Inferior parietal cortex (tissue), 1 donor: ENCODE data around the gene P2RY2.
A peak's percentile ranks its signal among the peaks of the same experiment; 100 is the strongest.

ENCODE experiments used
- DNase-seq: peaks from one replicate; pipeline ENCODE4 v3.0.0-alpha.2; 2016; ENCODE audit errors: extremely low spot score

Gene P2RY2

DNA sequence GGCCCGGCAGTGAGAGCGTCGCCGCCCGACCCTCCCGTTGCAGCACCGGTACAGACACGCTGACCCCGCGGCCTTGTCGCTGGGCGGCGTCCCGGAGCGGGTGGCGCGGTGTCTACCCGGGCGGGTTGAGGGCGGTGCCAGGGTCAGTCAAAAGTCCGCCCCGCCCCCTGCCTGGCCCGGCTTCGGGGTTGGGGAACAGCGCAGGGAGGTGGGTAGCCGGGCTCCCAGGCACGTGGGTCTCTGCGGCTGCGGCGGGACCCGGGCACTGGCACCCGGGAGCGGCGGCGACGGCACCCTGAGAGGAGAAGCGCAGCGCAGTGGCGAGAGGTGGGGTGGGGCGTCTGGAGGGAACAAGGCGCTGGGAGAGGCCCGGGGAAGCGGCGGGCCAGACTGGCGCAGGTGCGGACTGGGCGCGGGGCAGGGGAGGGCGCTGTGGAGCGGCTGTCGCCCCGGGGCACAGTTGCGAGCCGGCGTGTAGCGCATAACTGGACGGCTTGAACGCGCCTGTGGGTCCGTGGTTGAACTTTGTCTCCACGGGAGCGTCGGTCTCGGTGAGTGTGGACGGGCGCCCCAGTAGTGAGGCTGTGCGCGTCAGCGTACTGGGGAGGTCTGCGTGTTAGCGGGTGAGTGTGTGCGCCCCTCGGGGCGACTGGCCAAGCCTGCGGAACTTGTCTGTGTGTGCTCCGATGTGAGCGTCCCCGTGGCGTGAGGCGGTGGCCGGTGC is at the start of gene P2RY2:
Gene P2RY2 (plus strand): TSS at position 176 of the 724 bp plus-strand sequence. CDS start 15,879 bp downstream, outside the sequence.
- no peak for DNase-seq

DNA sequence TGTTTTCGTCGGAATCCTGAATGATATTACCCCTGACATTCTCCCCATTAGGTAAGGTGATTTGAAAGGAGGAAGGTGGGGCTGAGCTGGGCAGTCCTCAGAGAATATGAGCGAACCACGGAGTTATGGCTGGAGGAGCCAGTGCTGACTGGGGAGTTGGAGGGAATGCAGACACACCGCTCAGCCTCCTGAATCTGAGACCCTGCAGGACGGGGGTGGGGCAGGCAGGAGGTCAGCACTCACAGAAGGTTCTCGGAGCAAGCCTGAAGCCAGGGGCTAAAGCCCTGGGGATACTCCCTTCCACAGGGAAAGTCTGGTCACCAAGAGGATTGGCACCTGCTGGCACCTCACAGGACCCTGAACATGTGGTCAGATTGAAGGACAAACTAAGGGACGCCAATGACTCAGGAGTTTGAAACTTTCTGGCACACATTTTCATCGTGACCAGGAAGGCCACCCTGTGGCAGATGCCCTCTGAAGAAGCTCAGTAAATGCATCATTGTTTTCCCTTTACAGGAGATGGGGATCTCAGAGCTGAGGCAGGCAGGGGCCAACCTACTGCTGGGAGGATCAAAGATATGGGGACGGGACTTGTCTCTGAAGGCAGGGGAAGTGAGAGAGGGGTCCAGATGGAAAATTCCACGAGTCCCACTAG is 49.0 kb upstream of the P2RY2 start:
- DNase-seq, result no peak

DNA sequence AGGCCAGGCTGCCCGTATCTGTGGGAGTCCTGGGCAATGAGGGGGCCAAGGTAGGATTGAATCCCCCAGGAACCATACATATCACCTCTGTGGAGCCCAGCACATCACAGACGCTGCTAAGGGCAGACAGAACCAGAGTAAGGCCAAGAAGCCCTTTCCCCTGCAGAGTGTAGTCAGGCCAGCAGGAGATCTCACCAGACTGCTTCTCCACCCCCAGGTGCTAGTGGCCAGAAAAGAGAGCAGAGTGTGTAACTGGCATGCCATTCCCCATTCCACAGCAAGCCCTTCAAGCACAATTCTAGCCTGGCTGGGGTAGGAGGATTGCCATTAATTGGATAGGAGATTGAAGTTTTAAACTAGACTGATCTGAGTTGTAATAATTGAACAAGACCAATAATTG is 47.9 kb upstream of the P2RY2 start:
- no peak for DNase-seq

DNA sequence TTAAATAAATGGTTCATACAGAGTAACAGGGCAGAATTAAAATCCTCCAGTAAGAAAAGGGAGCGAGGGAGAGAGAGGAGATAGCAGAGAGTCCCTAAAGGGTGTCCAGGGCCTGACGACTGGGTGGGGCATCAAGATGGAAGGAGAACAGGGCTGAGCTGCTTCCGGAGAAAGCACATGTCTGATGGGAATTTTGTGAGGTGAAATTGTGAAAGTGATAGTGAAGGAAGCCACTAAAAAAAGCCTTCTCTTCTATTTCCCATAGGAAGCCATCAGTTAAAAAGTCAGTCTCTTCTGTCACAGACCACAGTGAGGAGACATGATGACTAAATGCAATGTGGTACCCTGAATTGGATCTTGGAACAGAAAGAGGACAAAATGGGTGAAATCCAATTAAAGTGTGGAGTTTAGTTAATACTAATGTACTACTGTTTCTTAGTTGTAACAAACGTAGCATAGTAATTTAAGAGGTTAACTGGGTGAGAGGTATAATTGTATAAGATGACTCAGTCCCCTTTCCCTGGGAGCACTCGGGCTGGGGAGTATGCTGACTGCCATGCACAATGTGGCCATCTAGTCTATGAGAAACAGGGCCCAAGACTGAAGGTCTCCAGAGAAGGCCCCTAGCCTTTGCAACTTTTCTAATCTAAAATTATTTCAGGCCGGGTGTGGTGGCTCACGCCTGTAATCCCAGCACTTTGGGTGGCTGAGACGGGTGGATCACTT is 46.5 kb upstream of the P2RY2 start:
- no peak for DNase-seq

DNA sequence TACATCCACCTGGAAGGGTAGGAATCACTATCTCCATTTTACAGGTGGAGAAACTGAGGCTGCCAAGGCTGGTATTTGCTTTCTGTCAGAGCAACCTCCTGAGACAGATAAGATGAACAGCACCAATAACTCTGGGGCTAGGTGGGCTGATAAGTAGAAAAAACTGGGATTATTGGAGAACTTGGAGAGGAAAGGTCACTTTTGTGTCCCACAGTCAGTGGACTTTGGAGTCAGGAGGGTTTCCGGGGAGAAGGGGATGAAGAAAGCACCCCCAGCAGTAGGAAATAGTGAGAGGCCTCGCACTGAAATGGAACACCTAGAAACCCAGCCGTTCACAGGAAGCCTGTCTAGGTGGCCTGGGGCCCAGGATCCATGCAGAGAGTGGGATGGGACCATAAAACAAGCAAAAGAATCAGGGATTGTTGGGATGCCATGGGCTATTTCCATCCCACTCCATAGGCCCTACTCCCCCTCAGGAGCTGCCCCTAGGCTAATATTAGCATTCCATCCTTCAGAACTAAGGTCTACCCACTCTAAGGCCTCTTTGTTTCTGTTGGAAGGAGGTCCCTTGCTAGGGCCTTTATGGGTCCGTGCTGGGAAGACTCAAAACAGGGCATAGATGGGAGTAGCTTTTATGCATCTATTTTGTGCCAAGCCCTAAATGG is 45.0 kb upstream of the P2RY2 start:
- DNase-seq, result no peak

DNA sequence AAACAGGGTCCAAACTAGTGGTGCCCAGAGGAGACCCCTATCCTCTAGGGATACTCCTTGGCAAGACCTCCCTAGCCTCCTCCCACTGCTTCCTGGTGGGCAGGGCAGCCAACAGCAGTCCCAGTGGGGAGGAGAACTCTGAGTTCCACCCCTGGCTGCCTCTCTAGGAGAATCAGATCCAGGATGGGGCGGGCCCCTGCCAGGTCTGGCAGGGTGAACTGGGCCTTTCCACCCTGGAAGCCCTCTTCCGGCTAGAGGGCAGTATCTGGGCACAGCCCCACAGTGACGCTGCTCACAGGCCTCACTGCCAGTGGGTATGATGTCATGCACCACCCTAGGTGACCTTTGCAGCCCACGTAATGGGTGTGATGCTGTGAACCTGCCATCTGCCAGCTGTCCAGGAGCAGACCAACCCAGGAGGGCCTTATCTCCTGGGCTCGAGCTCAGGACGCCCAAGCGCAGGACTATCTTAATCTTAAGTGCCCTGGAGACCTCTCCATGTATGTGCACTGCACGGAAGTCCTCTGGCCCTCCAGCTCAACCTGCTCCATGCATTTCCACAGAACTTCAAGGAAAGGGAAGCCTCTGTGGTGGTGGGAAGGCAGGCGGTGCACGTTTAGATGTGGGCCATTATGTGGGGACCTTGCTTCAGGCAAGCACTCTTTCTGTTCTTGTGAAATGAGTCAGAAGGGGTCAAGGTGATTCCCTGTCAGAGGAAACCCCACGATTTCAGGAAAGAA is 44.2 kb upstream of the P2RY2 start:
- no peak for DNase-seq

DNA sequence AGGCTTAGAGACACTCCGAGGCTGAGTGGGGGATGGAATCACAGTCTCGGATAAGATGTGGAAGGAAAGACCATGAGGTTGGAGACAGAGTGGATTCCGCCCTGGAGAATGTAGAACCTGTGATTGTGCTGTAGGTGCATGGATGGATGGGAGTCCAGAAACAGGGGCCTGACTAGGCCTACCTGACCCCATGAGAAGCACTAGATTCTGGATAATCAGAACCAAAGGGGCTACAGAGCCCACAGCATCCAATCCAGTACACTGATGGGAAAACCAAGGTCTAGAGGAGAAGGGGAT is 43.6 kb upstream of the P2RY2 start:
- no peak for DNase-seq

DNA sequence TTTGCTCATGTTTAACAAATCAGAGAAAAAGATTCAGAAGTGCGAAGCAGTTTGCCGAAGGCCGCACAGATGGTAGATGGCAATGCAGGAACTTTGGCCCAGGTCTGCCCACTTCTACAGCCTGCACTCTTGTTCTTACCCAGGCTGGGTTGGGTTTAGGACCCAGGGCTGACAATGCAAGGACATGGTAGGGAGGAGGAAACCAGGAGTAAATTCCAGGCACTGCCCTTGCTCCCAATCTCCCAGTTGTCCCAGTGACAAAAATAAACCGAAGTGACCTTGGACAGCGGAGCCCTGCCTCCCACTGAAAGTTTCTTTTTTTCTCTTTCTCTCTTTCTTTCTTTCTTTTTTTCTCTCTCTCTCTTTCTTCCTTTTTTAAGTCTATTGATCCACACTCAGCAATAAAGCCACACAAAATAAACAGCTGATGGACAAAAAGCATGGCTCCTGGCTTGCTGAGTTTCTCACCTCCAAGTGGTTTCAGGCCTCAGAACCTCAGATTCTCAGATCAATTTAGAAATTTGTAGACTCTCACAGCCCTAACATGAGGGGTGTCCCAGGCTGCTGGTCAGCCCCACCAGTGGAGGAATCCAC is 42.4 kb upstream of the P2RY2 start:
- DNase-seq, result no peak

DNA sequence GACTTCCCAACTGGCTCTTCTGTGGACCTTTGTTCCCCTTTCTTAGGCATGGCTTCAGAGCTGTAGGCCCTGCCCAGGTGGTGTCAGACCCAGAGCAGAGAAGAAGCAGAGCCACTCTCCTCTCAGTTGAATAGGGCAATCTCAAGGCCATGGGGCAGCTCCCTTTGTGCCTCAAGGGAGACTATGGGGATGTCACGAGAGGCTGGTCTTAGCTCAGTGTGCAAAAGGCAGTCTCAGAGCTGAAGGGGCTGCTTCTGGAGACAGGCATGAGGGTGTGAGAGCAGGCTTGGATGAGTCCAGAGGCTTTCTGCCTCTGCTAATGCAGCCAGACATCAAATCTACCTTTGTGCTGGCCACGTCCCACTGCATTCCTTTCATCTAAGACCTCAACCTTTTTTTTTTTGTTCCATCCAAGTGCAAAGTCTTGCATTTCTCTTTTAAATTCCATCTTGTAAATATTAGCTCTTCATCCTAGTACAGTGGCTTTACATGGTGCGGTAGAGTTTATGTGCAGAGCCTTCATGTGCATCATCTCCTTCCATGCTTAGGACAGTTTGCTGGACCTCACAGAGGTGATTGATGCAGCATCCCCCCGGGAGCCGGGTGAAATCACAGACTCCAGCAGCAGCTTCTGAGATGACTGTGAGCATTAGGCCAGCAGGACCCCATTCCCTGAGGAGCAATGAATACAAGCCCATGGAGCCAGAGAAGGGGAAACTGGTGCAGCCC is 41.8 kb upstream of the P2RY2 start:
- DNase-seq, result no peak

DNA sequence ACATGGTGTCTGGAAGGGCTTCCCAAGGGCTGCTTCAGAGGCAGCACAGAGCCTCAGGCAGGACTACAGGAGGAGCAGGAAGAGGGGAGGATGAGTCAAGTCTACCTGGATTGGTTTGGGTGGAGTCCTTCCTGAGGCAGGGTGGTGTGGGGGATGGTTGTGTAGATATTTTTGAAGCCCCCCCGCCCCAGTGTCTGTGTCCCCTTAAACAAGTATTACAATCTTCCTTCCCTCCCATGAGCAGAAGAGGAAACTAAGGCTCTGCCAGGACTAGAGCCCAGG is 41.3 kb upstream of the P2RY2 start:
- no peak for DNase-seq

DNA sequence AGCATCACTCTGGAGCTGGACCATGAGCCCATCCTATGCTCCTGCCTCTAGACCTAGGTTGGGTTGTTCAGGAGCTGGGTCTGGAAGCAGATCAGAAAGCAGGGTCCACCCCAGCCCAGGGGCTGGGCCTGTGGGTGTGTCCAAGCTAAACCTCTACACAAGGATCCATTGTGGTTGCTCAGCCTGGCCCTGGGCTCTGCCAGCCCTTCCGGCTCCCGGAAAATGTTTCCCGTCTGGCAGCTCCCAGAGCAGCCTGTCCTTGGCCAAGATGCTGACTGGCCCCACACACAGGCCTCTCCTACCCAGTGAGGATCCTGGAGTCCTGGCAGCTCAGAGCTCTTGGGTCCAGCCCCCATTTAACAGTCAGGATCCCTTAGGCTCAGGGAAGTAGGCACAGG is 40.7 kb upstream of the P2RY2 start:
- DNase-seq, result no peak

DNA sequence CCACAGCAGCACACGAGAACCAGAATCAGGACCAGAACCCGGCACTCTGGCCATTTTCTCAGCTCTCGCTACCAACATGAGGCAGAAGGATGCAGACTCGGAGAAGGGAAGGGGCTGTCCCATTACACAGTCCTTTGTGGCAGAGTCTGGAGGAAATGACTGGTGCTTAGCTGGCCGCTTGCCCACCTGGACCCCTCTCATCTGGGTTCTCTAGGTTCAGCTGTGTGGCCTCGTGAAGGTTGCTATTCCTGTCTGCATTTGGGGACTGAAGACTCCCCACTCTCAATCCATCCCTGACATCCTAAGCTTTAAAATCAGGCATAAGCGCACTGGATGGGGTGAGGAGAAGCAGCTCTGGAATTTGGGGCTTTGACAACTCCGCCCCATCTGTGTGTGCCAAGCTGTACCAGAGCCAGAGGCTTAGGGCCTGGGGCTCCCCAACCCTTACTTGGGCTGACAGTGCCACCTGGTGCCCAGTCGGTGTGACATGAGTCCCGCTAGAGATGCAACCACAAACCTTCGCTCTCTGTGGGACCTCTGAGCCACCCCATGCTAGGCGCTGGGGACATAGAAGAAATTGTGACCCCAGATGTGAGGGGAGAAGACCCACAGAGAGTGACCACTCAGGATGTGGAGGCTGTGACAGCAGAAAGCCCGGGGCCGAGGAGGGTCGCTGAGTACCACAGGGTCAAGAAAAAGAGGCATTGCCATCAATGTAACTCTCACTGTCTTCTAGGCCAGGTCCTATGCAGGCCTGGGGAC is 40.1 kb upstream of the P2RY2 start:
- peak; percentile 80 for DNase-seq

DNA sequence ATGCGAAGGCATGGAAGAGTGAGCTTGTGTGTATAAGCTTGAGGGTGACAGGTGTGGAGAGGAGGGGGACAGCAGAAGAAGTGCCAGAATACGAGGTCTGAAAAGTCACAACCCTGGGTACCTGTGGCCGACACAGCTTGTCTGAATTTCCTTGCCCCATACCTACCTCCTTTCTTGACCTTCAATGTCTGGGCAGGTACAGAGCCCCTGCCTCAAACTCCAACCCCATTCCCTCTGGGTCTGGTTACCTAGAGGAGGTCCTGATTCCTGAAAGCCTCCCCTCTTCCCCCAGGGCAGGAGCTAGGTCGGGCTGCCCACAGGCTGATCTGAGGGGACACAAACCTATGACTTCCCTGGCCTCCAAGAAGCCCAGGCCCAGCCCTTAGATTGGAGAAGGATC is 39.4 kb upstream of the P2RY2 start:
- no peak for DNase-seq

DNA sequence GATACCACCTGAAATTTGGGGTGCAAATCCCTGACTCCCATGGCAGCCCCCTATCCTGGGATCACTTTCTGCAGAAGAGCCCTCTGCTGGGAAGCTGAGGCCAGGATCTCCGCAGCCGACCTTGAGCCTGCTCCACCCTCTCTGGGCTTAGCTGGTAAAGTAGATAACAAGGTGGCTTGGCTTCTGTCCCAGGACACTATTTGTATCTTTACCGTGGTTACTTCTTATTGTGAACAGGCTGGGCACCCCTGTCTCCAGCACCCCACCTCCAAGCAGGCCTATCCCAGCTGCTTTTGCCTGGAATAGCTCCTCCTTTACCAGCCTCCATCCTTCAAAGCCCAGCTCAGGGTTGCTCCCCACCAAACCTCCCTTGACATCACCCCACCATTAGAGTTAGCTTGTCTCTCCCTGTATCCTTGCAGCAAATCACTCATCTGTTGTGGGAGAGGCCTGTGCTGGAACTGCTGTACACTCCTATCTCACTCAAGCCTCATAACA is 35.2 kb upstream of the P2RY2 start:
- DNase-seq, result no peak

DNA sequence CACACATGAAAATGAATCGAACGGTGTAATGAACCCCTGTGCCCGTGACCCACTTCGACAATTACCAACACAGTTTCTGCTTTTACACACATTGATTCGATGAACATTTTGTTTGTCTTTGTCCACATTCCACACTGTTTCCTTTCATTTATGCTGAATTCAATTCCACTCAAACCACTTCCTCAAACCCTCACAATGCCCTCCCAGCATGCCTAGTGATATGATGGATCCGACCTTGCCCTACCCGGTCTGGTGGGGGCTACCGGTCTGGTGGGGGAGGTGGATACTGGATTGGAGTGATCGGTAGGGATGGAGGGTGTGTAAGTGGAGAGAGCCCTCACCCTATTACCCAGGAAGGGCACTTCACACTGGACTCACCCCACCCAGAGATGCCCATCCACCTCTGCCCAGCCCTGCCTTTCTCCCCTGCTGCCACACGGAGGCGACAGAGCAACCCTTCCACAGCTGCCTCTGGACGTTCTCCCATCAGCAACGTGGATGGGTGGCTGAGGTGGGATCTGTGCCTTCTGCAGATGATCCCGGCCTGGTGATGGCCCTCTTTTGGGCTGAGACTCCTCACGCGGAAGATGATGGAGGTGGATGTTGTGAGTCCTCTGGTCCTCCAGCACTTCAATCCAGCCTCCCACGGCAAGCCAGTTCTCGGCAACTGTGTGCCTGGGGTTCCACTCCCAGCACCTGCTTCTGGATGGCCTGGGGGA is 33.0 kb upstream of the P2RY2 start:
- no peak for DNase-seq

DNA sequence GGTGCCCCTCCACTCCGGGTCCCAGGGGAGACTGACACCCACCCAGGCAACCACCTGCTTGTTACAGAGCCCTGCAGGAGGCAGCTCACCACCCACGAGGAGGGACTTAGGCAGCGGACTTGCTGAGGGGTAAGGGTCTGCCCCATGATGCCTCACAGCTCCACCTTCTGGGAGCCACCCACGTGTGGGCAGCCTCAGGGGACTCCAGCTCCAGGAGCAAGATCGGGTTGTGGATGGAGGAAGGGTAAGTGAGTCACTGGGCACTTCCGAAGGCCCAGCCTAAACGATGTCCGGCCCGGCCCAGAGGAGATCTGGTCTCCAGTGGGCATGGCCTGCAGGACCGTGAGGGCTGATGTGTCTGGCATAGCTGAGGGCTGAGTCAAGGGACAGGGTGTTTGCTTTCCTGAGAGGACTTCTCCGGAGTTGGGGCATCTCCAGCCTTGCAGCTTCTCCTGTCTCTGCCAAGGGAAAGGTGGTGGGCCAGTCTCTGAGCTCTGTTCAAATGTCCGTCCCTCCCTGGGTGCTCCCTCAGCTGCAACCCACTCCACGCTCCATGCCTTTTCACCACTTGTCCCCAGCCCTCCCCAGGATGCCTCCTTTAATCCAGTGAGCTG is 32.3 kb upstream of the P2RY2 start:
- no peak for DNase-seq

DNA sequence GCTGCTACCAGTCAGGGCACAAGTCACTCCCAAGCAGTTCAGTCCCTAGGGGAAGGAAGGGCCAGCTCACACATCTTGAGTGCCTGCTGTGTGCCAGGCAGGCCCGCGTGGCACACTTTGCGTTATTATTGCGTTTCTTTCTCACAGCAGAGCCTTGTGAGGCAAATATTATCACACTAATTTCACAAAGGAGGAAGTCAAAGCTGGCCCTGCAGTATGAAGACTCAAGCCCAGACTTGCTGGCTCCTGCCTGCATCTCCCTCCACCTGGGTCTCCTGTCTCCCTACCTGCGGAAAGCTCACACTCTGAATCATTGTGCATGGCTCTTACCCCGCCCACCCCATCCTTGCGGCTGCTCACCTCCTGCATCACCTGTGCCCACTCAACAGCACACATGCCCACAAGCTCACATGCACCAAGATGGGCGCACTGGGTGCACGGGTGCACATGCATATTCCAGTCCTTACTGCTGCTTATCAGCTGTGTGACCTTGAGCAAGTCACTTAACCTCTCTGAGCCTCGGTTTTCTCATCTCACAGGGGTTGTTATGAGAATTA is 31.7 kb upstream of the P2RY2 start:
- DNase-seq, result no peak

DNA sequence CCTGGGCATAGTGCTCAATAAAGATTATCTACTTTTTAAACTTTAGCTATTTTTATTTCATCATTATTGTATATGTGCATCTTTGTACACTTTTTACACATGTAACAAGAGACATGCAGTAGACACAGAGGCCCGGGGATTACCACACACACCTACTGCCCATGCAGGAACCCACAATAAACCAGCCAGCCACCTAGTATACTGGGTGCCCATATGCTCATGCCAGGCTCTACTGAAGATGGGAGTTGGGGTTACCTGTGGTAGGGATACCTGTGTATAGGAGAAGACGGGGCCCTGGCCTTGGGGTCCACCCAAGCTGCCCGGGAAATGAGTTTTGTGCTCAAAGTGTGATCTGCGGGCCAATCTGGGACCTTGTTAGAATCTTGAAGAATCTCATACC is 31.2 kb upstream of the P2RY2 start:
- DNase-seq, result no peak

DNA sequence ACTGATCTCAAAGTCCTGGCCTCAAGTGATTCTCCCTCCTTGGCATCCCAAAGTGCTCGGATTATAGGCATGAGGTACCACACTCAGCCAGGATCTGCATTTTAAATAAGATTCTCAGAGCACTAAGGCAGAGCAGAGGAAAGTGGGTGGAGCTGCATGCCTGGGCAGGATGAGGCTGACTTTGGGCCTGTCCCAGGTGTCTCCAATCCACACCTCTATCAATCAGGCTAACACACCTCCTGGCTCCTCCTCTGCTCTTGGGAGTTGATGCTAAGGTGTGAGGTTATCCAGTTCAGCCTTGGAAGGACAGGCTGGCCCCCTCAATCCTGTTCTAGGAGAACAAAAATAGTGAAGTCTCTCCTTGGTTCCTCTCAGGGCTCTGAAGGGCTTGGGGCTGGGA is 30.2 kb upstream of the P2RY2 start:
- no peak for DNase-seq
